ENCODE results near the gene PLXDC2. TPM values are rescaled to one million over a fixed set of nuclear protein-coding genes. Genes with fewer than 3 reads are reported as not detected.

PLXDC2 gene
- total RNA-seq, 1 donor from 2014 or later, result 0.86 TPM

- no peak for TF ChIP-seq CTCF (conservative IDR thresholded peaks at IDR 0.05; ENCODE audit: low read depth, low read length)
- H3K4me3 ChIP-seq (ENCODE audit: low read depth, low read length), result no peak overlapping the region
- no peak for DNase-seq (ENCODE audit: low read depth)
These were observed 9.5 kb downstream of the PLXDC2 start for GRCh38 chr10:19825700-19826099.

GRCh38 chr10:19826712-19827111 is 10.5 kb downstream of the PLXDC2 start:
- TF ChIP-seq CTCF (conservative IDR thresholded peaks at IDR 0.05; ENCODE audit: low read depth, low read length), result no peak
- H3K4me3 ChIP-seq (ENCODE audit: low read depth, low read length), result no peak overlapping the region
- DNase-seq (ENCODE audit: low read depth), result no peak

- no peak for TF ChIP-seq CTCF (conservative IDR thresholded peaks at IDR 0.05; ENCODE audit: low read depth, low read length)
- DNase-seq (ENCODE audit: low read depth), result no peak
These were observed 12.2 kb downstream of the PLXDC2 start for GRCh38 chr10:19828278-19829049.

GRCh38 chr10:19832699-19833098 is 16.5 kb downstream of the PLXDC2 start:
- peak; percentile 45 for DNase-seq (ENCODE audit: low read depth)
- H3K4me3 ChIP-seq (ENCODE audit: low read depth, low read length), result peak overlapping the region; percentile 19
- no peak for TF ChIP-seq CTCF (conservative IDR thresholded peaks at IDR 0.05; ENCODE audit: low read depth, low read length)

More at GRCh38 chr10:19828278-19829049, 12.2 kb downstream of the PLXDC2 start:
- no peak overlapping the region for H3K4me3 ChIP-seq (ENCODE audit: low read depth, low read length)

- no peak overlapping the region for H3K4me3 ChIP-seq (ENCODE audit: low read depth, low read length)
- no peak for TF ChIP-seq CTCF (conservative IDR thresholded peaks at IDR 0.05; ENCODE audit: low read depth, low read length)
- DNase-seq (ENCODE audit: low read depth), result peak; percentile 61
These were observed 17.1 kb downstream of the PLXDC2 start for GRCh38 chr10:19833170-19833824.

GRCh38 chr10:19835952-19836351 is 19.7 kb downstream of the PLXDC2 start:
- no peak for DNase-seq (ENCODE audit: low read depth)
- H3K4me3 ChIP-seq (ENCODE audit: low read depth, low read length), result no peak overlapping the region
- TF ChIP-seq CTCF (conservative IDR thresholded peaks at IDR 0.05; ENCODE audit: low read depth, low read length), result no peak

All from epithelial cell of proximal tubule (primary cell).